Amniotic stem cell (primary cell): Measurements from ENCODE around the gene ANKRD11.
"Not testable (repeated sequence)": the region's sequence is repeated elsewhere in the genome, so short reads cannot be mapped to it uniquely, and the experiment has no call there.

Experiments used
- DNase-seq: peaks from one replicate; lab custom pipeline; 2025; lab: John Stamatoyannopoulos, UW

The ANKRD11 gene

GRCh38 chr16:89363621-89364393 lies 126.6 kb downstream of the ANKRD11 start:
- no peak for DNase-seq

DNA sequence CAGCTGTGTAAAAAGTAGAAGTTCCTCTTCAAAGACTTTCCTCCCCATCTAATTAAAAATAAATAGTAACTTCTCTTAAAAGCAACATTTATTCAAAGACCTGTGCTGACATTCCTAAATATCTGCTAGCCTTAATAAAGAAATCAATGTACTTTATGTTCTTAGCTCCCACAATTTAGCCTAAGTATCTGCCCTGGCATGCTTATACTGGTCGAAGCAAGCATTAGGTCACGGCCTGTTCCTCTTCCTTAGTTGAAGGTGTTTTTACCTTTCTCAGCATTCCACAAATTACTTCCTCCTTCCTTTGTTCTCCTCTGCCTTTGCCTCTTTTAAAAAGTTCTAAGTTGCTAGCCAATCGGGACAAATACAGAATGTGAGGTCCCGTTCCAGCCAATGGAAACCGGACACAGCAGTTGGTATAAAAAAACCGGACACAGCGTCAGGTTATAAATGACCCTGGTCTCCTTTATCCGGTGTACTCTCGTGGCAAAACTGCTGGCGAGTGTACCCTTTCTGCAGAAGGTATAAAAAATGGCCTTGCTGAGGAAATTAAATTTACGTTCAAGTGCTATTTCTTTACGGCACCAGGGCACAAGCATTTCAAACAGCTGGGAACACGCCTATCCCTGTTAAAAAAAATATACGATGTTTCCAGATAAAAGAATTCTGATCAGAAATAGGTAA lies 127.7 kb downstream of the ANKRD11 start:
- not testable (repeated sequence) for DNase-seq

GRCh38 chr16:89361751-89362539 lies 128.4 kb downstream of the ANKRD11 start:
- DNase-seq: no peak

DNA sequence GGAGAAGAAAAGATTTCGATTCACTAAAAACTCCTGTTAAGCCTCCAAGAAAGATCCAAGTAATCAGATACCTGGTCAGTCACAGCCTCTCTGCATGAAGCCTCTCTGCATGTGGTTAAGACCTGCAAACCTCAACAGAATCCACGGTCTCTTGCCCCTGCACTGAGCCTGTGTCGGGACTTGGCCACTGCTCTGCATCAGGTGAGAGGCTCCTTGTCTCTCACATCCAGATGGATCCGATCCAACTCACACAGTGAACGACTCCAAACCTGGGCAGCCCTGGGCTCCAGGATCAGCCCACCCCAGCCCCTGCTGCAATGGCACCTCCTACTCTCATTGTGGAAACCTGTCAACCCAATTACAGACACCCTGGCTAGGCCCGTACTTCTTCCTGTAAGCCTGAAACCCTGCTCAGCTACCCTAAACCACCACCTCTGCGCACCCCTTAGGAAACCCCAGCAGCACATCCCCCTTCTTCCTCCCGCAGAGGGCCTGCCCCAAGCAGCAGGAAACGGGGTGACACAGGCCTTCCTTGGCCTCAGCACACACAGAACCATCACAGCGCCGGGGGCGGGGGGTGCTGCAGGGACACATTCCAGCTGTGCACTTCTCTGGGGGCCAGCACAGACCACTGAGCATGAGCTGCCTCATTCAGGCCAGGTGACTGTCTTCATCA lies 129.5 kb downstream of the ANKRD11 start:
- no peak for DNase-seq

DNA sequence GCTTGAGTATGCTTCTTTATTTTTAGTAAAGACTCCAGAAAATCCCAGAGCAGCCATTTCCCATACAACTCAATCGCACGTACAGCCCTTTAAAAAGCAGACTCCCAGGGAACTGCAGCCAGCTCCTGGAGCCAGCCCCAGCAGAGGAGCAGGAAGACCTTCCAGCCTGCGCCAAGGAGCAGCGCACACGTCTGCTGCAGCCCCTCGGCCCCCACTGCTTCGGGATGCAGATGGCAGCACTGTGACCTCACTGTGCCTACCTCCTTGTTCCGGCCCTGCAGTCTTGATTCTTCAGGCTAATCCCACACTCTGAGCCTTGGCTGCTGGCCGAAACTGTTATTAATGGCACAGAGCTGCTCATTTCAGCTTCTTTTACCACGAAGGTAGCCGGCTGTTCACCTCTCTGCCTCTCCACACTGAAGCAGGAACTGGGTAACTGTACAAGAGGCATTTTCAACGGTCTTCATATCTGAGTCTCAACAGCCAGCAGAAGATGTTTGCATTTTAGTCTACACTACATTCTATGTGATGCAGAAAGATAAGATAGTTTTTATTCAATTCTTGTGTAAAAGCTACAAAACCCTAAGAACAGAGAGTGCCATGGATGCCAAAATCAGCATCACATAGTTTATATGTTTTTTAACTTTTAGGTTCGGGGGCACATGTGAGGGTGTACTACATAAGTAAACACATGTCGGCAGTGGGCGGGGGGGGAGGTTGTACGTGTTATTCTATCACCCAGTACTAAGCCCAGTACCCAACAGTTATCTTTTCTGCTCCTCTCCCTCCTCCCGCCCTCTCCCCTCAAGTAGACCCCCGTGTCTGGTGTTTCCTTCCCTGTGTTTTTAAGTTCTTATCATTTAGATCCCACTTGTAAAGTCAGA lies 130.9 kb downstream of the ANKRD11 start:
- no peak for DNase-seq

- DNase-seq: no peak
These were observed 132.0 kb downstream of the ANKRD11 start for GRCh38 chr16:89358030-89359005.

GRCh38 chr16:89357055-89357816 lies 133.1 kb downstream of the ANKRD11 start:
- DNase-seq: no peak

DNA sequence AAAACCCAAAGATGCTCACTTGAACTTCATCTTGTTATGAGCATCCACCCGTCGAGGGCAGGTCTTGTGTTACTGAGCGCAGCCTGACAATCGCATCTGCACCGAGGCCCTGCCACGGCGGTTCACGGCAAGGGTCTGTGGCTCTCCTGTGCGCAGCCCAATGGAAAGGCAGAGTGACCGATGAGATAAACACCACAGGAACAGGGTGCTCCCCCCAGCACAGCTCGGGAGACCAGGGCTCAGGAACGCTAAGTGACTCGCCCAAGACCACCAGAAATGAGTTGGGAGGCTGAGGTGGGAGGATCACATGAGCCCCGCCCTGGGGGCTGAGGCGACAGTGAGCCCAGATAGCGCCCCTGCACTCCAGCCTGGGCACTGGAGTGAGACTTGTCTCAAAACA lies 134.7 kb downstream of the ANKRD11 start:
- no peak for DNase-seq

GRCh38 chr16:89355007-89355406 lies 135.4 kb downstream of the ANKRD11 start:
- no peak for DNase-seq

- DNase-seq: no peak
These were observed 136.0 kb downstream of the ANKRD11 start for GRCh38 chr16:89354325-89354724.

DNA sequence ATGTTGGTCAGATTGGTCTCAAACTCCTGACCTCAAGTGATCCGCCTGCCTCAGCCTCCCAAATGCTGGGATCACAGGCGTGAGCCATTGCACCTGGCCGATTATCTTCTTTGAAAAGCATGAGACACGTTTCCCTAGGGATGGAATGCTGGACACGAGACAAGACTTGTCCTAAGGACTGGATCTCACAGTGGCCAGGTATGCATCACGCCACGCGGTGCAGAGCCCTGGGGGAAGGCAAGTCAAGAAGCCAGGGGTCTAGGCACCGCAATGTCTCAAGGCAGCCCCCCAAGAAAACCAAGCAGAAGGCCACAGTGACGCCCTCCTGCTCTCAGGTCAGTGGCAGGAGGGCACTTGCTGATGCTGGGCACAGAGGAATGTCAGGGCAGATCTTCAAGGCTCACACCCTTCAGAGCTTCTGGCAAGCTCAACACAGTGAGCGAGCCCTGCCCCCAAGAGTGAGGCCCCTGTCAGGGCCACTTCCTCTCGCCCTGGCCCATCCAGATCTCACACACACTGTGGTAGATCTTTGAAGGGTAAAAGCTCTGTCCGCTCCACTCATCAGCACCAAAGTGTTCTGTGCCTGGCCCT lies 138.2 kb downstream of the ANKRD11 start:
- no peak for DNase-seq

DNA sequence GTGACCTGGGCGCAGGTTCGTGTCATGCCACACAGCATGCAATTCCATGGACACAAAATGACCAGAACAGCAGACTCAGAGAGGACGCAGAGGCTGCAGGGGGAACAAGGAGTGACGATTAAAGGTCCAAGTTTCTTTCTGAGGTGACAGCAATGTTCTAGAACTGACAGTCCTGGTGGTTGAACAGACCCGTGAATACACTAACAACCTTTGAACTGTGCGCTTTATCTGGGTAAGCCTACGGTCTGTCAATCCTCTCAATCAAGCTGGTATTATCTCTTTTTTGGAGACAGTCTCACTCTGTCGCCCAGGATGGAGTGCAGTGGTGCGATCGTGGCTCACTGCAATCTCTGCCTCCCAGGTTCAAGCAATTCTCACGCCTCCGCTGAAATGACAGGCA lies 138.7 kb downstream of the ANKRD11 start:
- DNase-seq: no peak

DNA sequence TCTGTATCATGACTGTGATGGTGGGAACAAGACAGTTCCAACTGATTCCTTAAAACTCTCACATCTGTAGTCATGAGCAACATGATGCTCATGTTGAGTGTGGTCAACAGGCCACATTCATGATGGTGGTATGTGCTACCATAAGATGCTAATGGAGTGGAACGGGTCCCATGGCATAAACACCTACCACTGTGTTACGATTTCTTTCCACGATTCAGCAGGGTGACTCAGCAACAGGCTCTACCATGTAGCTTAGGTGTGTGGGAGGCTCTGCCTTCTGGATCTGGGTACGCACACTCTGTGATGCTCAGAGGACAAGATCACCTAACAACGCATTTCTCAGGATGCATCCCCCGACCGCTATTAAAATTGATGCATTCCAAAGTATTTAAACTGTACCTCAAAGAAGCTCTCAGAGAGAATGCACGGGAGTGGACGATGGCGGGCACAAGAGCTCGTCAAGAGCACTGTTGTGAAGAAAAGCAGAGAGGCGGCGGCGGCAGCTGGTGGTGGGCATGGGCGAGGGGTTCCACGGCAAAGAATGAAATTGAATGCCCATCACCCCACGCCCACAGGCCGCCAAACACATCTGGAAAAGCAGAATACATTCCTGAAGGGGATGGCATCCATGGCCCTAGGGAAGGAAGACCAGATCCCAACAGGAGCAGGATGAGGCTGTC lies 139.5 kb downstream of the ANKRD11 start:
- no peak for DNase-seq

DNA sequence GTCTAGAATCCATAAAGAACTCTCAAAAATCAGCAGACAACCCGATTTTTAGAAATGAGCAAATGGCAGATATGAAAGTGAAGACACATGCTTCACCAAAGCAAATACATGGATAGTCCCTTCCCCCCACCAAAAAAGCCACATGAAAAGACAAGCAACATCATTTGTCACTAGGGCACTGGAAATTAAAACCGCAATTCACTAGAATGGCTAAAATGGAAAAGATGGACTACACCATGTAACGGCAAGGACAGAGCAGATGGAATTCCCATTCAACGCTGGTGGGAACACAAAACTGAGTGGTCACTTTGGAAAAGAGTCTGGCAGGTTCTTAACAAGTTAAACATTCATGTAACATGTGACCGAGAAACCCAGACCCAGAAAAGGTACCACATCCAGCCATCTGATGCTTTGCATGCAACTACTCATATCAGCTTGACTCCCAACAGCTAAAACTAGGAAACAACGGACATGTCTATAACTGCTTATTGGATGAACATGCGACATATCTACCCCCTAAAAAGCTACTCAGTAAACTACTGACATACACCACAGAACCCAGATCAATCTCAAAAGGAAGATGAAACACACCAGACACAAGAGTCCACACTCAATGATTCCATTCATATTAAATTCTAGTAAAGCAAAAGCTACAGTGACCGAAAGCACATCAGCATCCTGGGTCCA lies 140.3 kb downstream of the ANKRD11 start:
- no peak for DNase-seq

DNA sequence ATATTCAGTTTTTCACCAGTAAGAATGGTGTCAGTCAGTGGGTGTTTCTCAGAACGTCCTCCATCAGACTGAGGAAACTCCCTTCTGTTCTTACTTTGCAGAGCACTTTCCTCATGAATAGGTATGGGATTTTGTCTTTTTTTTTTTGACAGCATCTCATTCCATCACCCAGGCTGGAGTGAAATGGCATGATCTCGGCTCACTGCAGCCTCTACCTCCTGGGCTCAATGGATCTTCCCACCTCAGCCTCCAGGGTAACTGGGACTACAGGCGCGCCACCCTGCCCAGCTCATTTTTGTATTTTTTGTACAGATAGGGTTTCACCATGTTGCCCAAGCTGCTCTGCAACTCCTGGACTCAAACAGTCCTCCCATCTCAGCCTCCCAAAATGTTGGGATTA lies 142.6 kb downstream of the ANKRD11 start:
- no peak for DNase-seq

- no peak for DNase-seq
These were observed 143.5 kb downstream of the ANKRD11 start for GRCh38 chr16:89346869-89347268.

GRCh38 chr16:89345642-89346150 lies 144.7 kb downstream of the ANKRD11 start:
- DNase-seq: no peak
